Smooth muscle cell (in vitro differentiated cells): ENCODE results near the gene SLC35F3. TPM values are rescaled to one million over a fixed set of nuclear protein-coding genes. Genes with fewer than 3 reads are reported as not detected.

Source experiments
- DNase-seq: peaks from one replicate; lab custom pipeline; 2025; ENCODE audit not compliant: unreplicated experiment; lab: John Stamatoyannopoulos, UW
- H2AFZ ChIP-seq: fragments of 200-600 bp; sonication (generic); 2 replicates; pipeline ENCODE4 v1.6.0; 2016; ENCODE audit warnings: antibody characterized with exemption, low read depth, mild to moderate bottlenecking
- H3F3A ChIP-seq: fragments of 200-600 bp; sonication (generic); 2 replicates; pipeline ENCODE4 v1.6.0; 2017; ENCODE audit warnings: antibody characterized with exemption, low read depth
- H3K27ac ChIP-seq: fragments of 200-600 bp; sonication (generic); 2 replicates; pipeline ENCODE4 v1.5.1; 2016; ENCODE audit warnings: low read depth, mild to moderate bottlenecking
- H3K27me3 ChIP-seq: fragments of 200-600 bp; sonication (generic); 2 replicates; pipeline ENCODE4 v1.6.1; 2016; ENCODE audit warnings: low read depth, mild to moderate bottlenecking
- H3K36me3 ChIP-seq: fragments of 200-600 bp; sonication (generic); 2 replicates; pipeline ENCODE4 v1.5.1; 2016; ENCODE audit warnings: low read depth
- H3K4me1 ChIP-seq: fragments of 200-600 bp; sonication (generic); 2 replicates; pipeline ENCODE4 v1.5.1; 2016; ENCODE audit warnings: low read depth
- H3K4me2 ChIP-seq: fragments of 200-600 bp; sonication (generic); 2 replicates; pipeline ENCODE4 v1.6.0; 2016; ENCODE audit warnings: mild to moderate bottlenecking
- H3K4me3 ChIP-seq: fragments of 200-600 bp; sonication (generic); 2 replicates; pipeline ENCODE4 v1.5.1; 2016; ENCODE audit warnings: mild to moderate bottlenecking
- H3K79me2 ChIP-seq: fragments of 200-600 bp; sonication (generic); 2 replicates; pipeline ENCODE4 v1.6.0; 2016; ENCODE audit warnings: low read depth, mild to moderate bottlenecking
- H3K9ac ChIP-seq: fragments of 200-600 bp; sonication (generic); 2 replicates; pipeline ENCODE4 v1.6.0; 2016; ENCODE audit warnings: low read depth
- H3K9me3 ChIP-seq: fragments of 200-600 bp; sonication (generic); replicated peaks from 2 replicates; pipeline ENCODE4 v1.5.1; 2016; ENCODE audit warnings: low read depth
- H4K20me1 ChIP-seq: fragments of 200-600 bp; sonication (generic); 2 replicates; pipeline ENCODE4 v1.6.0; 2016; ENCODE audit warnings: low read depth
- WGBS: methylation state at CpG from one replicate; pipeline ENCODE4 v1.1.7; 2016; ENCODE audit warnings: low lambda C conversion rate; 5-methylcytosine and 5-hydroxymethylcytosine counted together
- polyA plus RNA-seq: library from polyadenylated mRNA; unstranded; fragments of >200 nt; fragmentation: Nextera tagmentation; extraction: Ambion mirVana; gene quantifications from 2 replicates; pipeline ENCODE4 v1.2.1, GENCODE V29; 2016
- total RNA-seq: library from RNA; depleted of rRNA; stranded (reverse); fragments of >200 nt; gene quantifications from 2 replicates; pipeline ENCODE4 v1.2.3, GENCODE V29; 2014
- TF ChIP-seq, protein P1 (sequence below): fragments of 200-600 bp; sonication (generic); IDR thresholded peaks from 2 replicates; pipeline ENCODE4 v1.5.1; 2017; ENCODE audit warnings: borderline replicate concordance, mild to moderate bottlenecking, antibody characterized with exemption; ENCODE audit not compliant: insufficient read depth, poor library complexity, severe bottlenecking

SLC35F3 gene
- total and polyA plus RNA-seq, 2 experiments from 2014 or later, result 0.31 to 0.66 TPM

DNA sequence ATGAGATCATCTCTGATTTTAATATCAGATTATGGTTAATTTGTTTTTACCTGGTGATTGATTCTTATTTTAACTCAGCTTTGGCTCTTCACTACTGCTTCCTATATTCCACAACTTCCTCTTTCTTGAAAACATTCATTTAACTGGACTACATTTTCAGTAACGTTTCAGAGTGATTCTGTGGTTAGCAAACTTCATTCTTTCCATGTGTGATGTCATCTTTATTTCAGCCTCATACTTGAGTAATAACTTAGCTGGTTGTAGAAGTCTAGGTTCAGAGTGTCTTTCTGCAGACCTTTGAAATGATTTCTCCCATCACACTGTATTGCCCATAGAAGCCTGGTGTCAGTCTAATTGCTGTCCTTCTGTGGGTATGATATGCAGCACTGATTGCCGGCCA is 36.0 kb upstream of the SLC35F3 start:
- no peak for DNase-seq
- no peak overlapping the region for H3K4me2 ChIP-seq
- H3K9ac ChIP-seq, result no peak overlapping the region
- H3K9me3 ChIP-seq, result no peaks in the 10 kb centered on the region
- H3K4me3 ChIP-seq, result no peak overlapping the region
- TF ChIP-seq, protein P1, sequence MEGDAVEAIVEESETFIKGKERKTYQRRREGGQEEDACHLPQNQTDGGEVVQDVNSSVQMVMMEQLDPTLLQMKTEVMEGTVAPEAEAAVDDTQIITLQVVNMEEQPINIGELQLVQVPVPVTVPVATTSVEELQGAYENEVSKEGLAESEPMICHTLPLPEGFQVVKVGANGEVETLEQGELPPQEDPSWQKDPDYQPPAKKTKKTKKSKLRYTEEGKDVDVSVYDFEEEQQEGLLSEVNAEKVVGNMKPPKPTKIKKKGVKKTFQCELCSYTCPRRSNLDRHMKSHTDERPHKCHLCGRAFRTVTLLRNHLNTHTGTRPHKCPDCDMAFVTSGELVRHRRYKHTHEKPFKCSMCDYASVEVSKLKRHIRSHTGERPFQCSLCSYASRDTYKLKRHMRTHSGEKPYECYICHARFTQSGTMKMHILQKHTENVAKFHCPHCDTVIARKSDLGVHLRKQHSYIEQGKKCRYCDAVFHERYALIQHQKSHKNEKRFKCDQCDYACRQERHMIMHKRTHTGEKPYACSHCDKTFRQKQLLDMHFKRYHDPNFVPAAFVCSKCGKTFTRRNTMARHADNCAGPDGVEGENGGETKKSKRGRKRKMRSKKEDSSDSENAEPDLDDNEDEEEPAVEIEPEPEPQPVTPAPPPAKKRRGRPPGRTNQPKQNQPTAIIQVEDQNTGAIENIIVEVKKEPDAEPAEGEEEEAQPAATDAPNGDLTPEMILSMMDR, result no peak
- H3F3A ChIP-seq, result no peaks in the 10 kb centered on the region
- 54% methylated on average over 2 of the region's 2 CpGs for WGBS
- H3K27ac ChIP-seq, result peak overlapping the region; percentile 74
- H3K27me3 ChIP-seq, result no peaks in the 10 kb centered on the region
- H4K20me1 ChIP-seq, result no peaks in the 10 kb centered on the region
- H3K36me3 ChIP-seq, result no peaks in the 10 kb centered on the region
- no peaks in the 10 kb centered on the region for H3K4me1 ChIP-seq
- H2AFZ ChIP-seq, result no peak overlapping the region
- no peaks in the 10 kb centered on the region for H3K79me2 ChIP-seq

GRCh38 chr1:233869680-233870079 is 34.8 kb upstream of the SLC35F3 start:
- Histone ChIP-seq H3K27me3 (peaks cover 5% of the 10 kb centered on the region), H3K4me1 (no peaks in the 10 kb centered on the region), H3K9me3 (no peaks in the 10 kb centered on the region), H3K79me2 (no peaks in the 10 kb centered on the region), H3K4me3 (no peak overlapping the region), H3K9ac (no peak overlapping the region), H4K20me1 (no peaks in the 10 kb centered on the region), H3F3A (no peaks in the 10 kb centered on the region), H2AFZ (no peak overlapping the region), H3K4me2 (no peak overlapping the region), H3K36me3 (no peaks in the 10 kb centered on the region), H3K27ac (no peak overlapping the region)
- TF ChIP-seq, protein P1, result no peak
- DNase-seq, result no peak

- H3F3A ChIP-seq, result no peaks in the 10 kb centered on the region
- no peak overlapping the region for H2AFZ ChIP-seq
- DNase-seq, result no peak
- no peak overlapping the region for H3K9ac ChIP-seq
- H3K4me3 ChIP-seq, result no peak overlapping the region
- no peak overlapping the region for H3K4me2 ChIP-seq
- 86% methylated on average over 4 of the region's 4 CpGs for WGBS
- H4K20me1 ChIP-seq, result no peaks in the 10 kb centered on the region
- H3K27ac ChIP-seq, result no peak overlapping the region
- no peaks in the 10 kb centered on the region for H3K4me1 ChIP-seq
- H3K79me2 ChIP-seq, result no peaks in the 10 kb centered on the region
- TF ChIP-seq, protein P1, result no peak
- H3K27me3 ChIP-seq, result peaks cover 5% of the 10 kb centered on the region
- no peaks in the 10 kb centered on the region for H3K36me3 ChIP-seq
- H3K9me3 ChIP-seq, result no peaks in the 10 kb centered on the region
These were observed 30.8 kb upstream of the SLC35F3 start for GRCh38 chr1:233873666-233874065.

DNA sequence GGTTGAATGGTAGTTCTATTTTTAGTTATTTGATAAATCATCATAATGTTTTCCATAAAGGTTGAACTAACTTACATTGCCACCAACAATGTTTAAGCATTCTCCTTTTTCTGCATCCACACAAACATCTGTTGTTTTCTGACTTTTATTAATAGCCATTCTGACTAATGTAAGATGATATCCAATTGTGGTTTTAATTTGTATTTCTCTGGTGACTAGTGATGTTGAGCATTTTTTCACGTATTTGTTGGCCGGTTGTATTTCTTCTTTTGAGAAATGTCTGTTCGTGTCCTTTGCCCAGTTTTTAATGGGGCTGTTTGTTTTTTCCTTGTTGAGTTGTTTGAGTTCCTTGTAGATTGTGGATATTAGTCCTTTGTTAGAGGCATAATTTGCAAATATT is 24.6 kb upstream of the SLC35F3 start:
- H3K79me2 ChIP-seq, result no peaks in the 10 kb centered on the region
- H3K4me3 ChIP-seq, result no peak overlapping the region
- H4K20me1 ChIP-seq, result no peaks in the 10 kb centered on the region
- no peaks in the 10 kb centered on the region for H3K27me3 ChIP-seq
- H3K9me3 ChIP-seq, result no peaks in the 10 kb centered on the region
- H3K9ac ChIP-seq, result no peak overlapping the region
- WGBS, result 87% methylated on average over 3 of the region's 3 CpGs
- H3K27ac ChIP-seq, result no peak overlapping the region
- H3K36me3 ChIP-seq, result no peaks in the 10 kb centered on the region
- H3K4me1 ChIP-seq, result no peaks in the 10 kb centered on the region
- no peak overlapping the region for H2AFZ ChIP-seq
- H3K4me2 ChIP-seq, result no peak overlapping the region
- peaks cover 2% of the 10 kb centered on the region for H3F3A ChIP-seq
- no peak for DNase-seq
- TF ChIP-seq, protein P1, result no peak
